Activated T-cell treated with anti-CD3 and anti-CD28 coated beads, Interleukin-2, amount 50 U/mL, for 4 hours (primary cell): ENCODE results near the gene KIF18B. TPM values are rescaled to one million over a fixed set of nuclear protein-coding genes. Genes with fewer than 3 reads are reported as not detected.

Source experiments
- ATAC-seq, 2 donors: fragments of 200-7000 bp; cut with Tn5 transposase; one replicate each; pipeline ENCODE4 v1.10.0; 2021
- DNase-seq: peaks from one replicate; pipeline ENCODE4 v3.0.0-alpha.2; 2020
- H3K27me3 Mint-ChIP-seq: one replicate; pipeline ENCODE4 v1.8.0; 2021; ENCODE audit warnings: low read depth, mixed read lengths
- H3K36me3 Mint-ChIP-seq: one replicate; pipeline ENCODE4 v1.8.0; 2022; ENCODE audit warnings: mixed read lengths; ENCODE audit not compliant: insufficient read depth
- H3K4me1 Mint-ChIP-seq: one replicate; pipeline ENCODE4 v1.8.0; 2021; ENCODE audit warnings: low read depth, mixed read lengths
- H3K4me3 Mint-ChIP-seq: one replicate; pipeline ENCODE4 v1.8.0; 2021; ENCODE audit warnings: mild to moderate bottlenecking, moderate library complexity, mixed read lengths
- H3K9me3 Mint-ChIP-seq: one replicate; pipeline ENCODE4 v1.8.0; 2021; ENCODE audit warnings: mixed read lengths
- total RNA-seq, 3 donors: library from RNA; stranded (reverse); gene quantifications; one replicate each; pipeline ENCODE4 v1.2.1, GENCODE V29; 2021

Gene KIF18B
- total RNA-seq, result 1 to 10 TPM; 2.4 to 4.8 (median 3.7) TPM

- DNase-seq (peak; percentile 81), ATAC-seq (peak; percentile 97)
- Mint-ChIP-seq H3K36me3 (no peaks in the 10 kb centered on the region), H3K4me1 (peaks cover 15% of the 10 kb centered on the region), H3K4me3 (peak within 1 kb of the TSS; percentile 90), H3K27me3 (peaks cover 3% of the 10 kb centered on the region), H3K9me3 (no peaks in the 10 kb centered on the region)
Observed at GRCh38 chr17:44947461-44948314, at the start of gene KIF18B. TSS of gene KIF18B (minus strand) at chr17:44947773. CDS start at chr17:44936344, 11,429 bp downstream.

- no peak overlapping the region for H3K4me3 Mint-ChIP-seq
- H3K4me1 Mint-ChIP-seq, result no peaks in the 10 kb centered on the region
- ATAC-seq (no peak), DNase-seq (no peak)
- H3K36me3 Mint-ChIP-seq, result peaks cover 2% of the 10 kb centered on the region
- peaks cover 30% of the 10 kb centered on the region for H3K27me3 Mint-ChIP-seq
- H3K9me3 Mint-ChIP-seq, result peaks cover 9% of the 10 kb centered on the region
Observed at GRCh38 chr17:44996304-44996703, 48.7 kb upstream of the KIF18B start.

- ATAC-seq (no peak), DNase-seq (no peak)
- H3K4me1 Mint-ChIP-seq, result no peaks in the 10 kb centered on the region
- peaks cover 30% of the 10 kb centered on the region for H3K27me3 Mint-ChIP-seq
- H3K4me3 Mint-ChIP-seq, result no peak overlapping the region
- peaks cover 2% of the 10 kb centered on the region for H3K36me3 Mint-ChIP-seq
- H3K9me3 Mint-ChIP-seq, result peaks cover 9% of the 10 kb centered on the region
Observed at GRCh38 chr17:44995436-44996001, 47.9 kb upstream of the KIF18B start.

DNA sequence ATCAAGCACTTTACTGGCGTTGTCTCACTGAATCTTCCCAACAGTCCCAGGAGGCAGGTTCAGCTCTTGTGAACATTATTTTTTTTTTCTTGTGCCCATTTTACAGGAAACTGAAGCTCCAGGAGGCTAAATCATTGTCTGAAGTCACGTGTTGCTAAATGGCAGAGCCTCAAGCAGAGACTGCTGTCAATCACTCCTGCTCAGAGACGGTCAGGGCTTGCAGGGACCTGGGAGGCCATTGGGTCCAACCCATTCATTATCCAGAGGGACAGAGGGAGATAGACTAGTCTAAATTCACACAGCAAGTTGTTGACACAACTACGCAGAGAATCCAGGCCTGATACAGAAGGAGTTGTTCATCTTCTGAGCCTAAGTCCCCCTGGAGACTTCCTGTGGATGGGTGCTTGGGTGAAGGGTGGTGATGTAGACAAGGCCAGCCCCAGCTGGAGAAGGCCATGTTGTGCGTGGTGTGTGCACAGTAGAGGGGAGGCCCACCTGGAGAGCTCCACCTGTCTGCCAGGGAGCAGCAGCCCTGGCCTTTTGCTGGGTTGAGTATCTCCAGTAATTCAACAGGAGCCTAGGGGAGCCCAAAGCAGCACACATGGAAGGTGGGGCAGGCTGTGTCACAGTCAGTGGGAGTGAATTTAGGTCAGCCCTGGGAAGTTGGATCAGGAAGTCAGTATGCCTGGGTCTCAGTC is 44.8 kb upstream of the KIF18B start:
- H3K9me3 Mint-ChIP-seq, result no peaks in the 10 kb centered on the region
- peaks cover 49% of the 10 kb centered on the region for H3K27me3 Mint-ChIP-seq
- H3K36me3 Mint-ChIP-seq, result no peaks in the 10 kb centered on the region
- peaks cover 3% of the 10 kb centered on the region for H3K4me1 Mint-ChIP-seq
- ATAC-seq (no peak), DNase-seq (no peak)
- no peak overlapping the region for H3K4me3 Mint-ChIP-seq

GRCh38 chr17:44990994-44991393 is 43.4 kb upstream of the KIF18B start:
- no peak for DNase-seq
- peaks cover 51% of the 10 kb centered on the region for H3K27me3 Mint-ChIP-seq

DNA sequence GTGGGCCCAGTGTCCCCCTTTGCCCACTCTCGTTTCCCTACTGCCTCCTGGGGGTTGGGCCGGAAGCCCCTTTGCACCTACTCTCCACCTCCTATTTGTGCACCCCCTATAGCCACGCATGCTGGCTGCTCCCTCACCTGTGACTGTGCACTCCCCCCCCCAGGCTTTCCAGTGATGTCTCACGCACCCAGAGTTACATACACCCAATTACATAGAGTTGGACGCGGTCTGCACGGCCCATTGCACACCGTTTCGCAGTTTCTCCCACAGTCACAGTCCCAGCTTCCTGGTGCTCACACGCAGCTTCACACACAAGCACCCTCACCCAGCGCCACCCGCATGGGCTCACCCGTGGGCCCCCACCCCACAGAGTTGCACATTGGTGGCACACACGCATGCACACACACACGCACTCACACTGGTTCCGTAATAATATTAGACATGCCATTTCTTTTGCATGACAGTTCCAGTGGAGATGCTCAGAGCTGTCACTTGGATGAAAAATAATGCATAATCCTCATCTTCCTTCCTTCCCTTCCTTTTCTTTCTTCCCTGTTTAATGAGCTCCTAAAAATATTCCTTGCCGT is 42.1 kb upstream of the KIF18B start:
- no peak for ATAC-seq
- no peak overlapping the region for H3K4me3 Mint-ChIP-seq
- DNase-seq, result no peak
- no peaks in the 10 kb centered on the region for H3K36me3 Mint-ChIP-seq
- H3K4me1 Mint-ChIP-seq, result peaks cover 5% of the 10 kb centered on the region
- H3K27me3 Mint-ChIP-seq, result peaks cover 55% of the 10 kb centered on the region
- no peaks in the 10 kb centered on the region for H3K9me3 Mint-ChIP-seq

More at GRCh38 chr17:44990994-44991393, 43.4 kb upstream of the KIF18B start:
- Mint-ChIP-seq H3K4me3 (no peak overlapping the region), H3K36me3 (no peaks in the 10 kb centered on the region), H3K4me1 (peaks cover 5% of the 10 kb centered on the region), H3K9me3 (no peaks in the 10 kb centered on the region)
- ATAC-seq, result no peak

DNA sequence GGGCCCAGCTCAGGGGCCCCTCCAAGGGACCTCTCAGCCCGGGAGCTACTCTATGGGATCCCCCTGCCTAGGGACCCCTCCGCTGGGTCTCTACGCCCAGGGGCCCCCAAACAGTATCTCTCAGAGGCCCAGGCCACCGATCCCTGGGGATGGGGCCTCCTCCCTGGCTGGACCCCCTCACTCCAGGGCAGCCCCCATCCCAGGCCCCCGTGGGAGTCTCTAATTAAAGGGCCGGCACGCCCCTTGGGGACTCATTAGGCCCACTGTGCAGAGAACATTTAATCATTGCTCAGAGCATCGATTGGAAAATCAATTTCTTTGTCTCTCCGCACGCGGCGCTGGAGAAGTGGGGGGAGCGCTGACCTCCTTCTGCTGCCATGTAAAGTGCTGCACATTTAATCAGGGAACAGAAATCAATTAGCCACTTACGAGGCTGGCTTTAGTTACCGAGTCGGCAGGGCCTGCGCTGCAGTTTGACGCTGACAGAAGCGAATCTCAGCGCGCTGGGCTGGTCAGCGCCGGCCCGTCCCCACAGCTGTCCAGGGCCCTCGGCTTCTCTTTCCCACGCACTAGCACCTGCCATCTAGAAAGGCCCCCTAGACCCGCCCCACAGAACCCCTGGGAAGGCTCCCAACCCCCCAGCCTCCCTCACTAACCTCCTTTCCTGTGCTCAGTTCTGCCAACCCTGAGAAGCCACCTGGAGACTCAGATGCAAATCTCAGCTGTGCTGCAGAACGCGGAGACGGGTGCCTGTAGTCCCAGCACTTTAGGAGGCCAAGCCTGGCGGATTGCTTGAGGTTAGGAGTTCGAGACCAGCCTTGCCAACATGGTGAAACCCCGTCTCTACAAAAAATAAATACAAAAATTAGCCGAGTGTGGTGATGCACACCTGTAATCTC is 40.7 kb upstream of the KIF18B start:
- H3K36me3 Mint-ChIP-seq, result no peaks in the 10 kb centered on the region
- DNase-seq, result no peak
- H3K27me3 Mint-ChIP-seq, result peaks cover 47% of the 10 kb centered on the region
- H3K4me3 Mint-ChIP-seq, result no peak overlapping the region
- no peaks in the 10 kb centered on the region for H3K9me3 Mint-ChIP-seq
- H3K4me1 Mint-ChIP-seq, result peaks cover 5% of the 10 kb centered on the region
- peak in 1 of 2 donors; percentile 13 for ATAC-seq

GRCh38 chr17:44983563-44983962 is 36.0 kb upstream of the KIF18B start:
- H3K4me3 Mint-ChIP-seq, result no peak overlapping the region
- no peaks in the 10 kb centered on the region for H3K36me3 Mint-ChIP-seq
- no peak for DNase-seq
- H3K9me3 Mint-ChIP-seq, result no peaks in the 10 kb centered on the region
- H3K4me1 Mint-ChIP-seq, result peaks cover 5% of the 10 kb centered on the region
- H3K27me3 Mint-ChIP-seq, result peaks cover 41% of the 10 kb centered on the region
- ATAC-seq, result no peak

DNA sequence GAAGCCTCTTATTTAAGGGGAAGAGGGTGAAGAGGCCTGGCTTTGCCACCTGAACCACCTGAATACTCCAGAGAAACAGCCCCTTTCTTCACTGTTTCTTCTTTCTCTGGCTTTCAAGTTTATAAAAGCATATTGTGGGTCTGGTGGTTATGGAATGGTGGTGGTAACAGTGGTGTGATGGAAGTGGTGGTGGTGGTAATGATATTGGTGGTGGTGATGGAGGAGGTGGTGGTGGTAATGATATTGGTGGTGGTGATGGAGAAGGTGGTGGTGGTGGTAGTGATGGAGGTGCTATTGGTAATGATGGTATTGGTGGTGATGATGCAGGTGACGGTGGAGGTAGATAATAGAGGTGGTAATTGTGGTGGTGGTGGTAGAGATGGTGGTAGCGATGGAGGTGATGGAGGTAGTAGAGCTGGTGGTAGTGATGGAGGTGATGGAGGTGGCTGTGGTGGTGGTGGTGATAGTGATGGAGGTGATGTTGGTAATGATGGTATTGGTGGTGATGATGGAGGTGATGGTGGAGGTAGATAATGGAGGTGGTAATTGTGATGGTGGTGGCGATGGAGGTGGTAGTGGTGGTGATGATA is 34.6 kb upstream of the KIF18B start:
- peaks cover 1% of the 10 kb centered on the region for H3K4me1 Mint-ChIP-seq

GRCh38 chr17:44981221-44981968 is 33.8 kb upstream of the KIF18B start:
- Mint-ChIP-seq H3K9me3 (no peaks in the 10 kb centered on the region), H3K27me3 (peaks cover 32% of the 10 kb centered on the region), H3K36me3 (no peaks in the 10 kb centered on the region), H3K4me1 (no peaks in the 10 kb centered on the region), H3K4me3 (no peak overlapping the region)
- ATAC-seq (no peak), DNase-seq (no peak)

More for the DNA sequence above, 34.6 kb upstream of the KIF18B start:
- H3K27me3 Mint-ChIP-seq, result peaks cover 38% of the 10 kb centered on the region
- H3K36me3 Mint-ChIP-seq, result no peaks in the 10 kb centered on the region
- DNase-seq (no peak), ATAC-seq (no peak)
- H3K4me3 Mint-ChIP-seq, result no peak overlapping the region
- no peaks in the 10 kb centered on the region for H3K9me3 Mint-ChIP-seq

GRCh38 chr17:44979426-44979995 is 31.9 kb upstream of the KIF18B start:
- no peaks in the 10 kb centered on the region for H3K9me3 Mint-ChIP-seq
- H3K36me3 Mint-ChIP-seq, result no peaks in the 10 kb centered on the region
- DNase-seq (no peak), ATAC-seq (no peak)
- H3K4me1 Mint-ChIP-seq, result no peaks in the 10 kb centered on the region
- no peak overlapping the region for H3K4me3 Mint-ChIP-seq
- H3K27me3 Mint-ChIP-seq, result peaks cover 31% of the 10 kb centered on the region

DNA sequence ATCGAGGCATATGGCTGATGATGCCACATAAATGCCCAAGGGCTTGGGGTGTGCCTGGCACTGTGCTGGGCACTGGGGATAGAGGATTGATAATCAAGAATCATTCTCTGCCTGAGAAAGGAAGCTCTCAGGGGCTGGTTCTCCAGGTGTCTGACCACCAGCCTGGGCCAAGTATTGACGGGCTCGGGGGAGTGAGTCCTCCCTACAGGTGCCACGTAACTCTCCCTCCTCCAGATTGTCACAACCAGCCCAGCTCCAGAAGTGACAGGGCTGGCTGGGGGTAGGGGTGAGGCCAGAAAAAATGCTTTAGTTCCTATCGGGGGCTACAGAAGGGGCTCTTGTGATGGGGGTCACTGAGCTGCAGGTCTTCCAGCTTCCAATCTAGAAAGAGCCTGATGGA is 31.2 kb upstream of the KIF18B start:
- DNase-seq (no peak), ATAC-seq (no peak)
- H3K4me1 Mint-ChIP-seq, result no peaks in the 10 kb centered on the region
- no peaks in the 10 kb centered on the region for H3K9me3 Mint-ChIP-seq
- peaks cover 31% of the 10 kb centered on the region for H3K27me3 Mint-ChIP-seq
- no peaks in the 10 kb centered on the region for H3K36me3 Mint-ChIP-seq
- H3K4me3 Mint-ChIP-seq, result no peak overlapping the region
